OCI-LY3 (cell line): ENCODE results near the gene FAIM.

Experiments
- H2AFZ ChIP-seq: fragments of 200-600, 300-600 bp; shearing (Covaris generic); 2 replicates; pipeline ENCODE4 v1.6.0; 2014; ENCODE audit warnings: antibody characterized with exemption, low read depth, low read length
- H3K27ac ChIP-seq: fragments of 200-600, 300-600 bp; sonication (generic); 2 replicates; pipeline ENCODE4 v1.5.1; 2014; ENCODE audit warnings: mild to moderate bottlenecking, low read length, moderate library complexity, mixed read lengths
- H3K27me3 ChIP-seq: fragments of 200-600, 300-600 bp; sonication (generic); 2 replicates; pipeline ENCODE4 v1.6.1; 2014; ENCODE audit warnings: low read depth, low read length, mixed read lengths
- H3K36me3 ChIP-seq: fragments of 200-600, 300-600 bp; sonication (generic); replicated peaks from 2 replicates; pipeline ENCODE3; 2014; ENCODE audit warnings: low read depth, low read length, mixed read lengths
- H3K4me1 ChIP-seq: fragments of 300-600, 200-600 bp; sonication (generic); 2 replicates; pipeline ENCODE4 v1.6.1; 2014; ENCODE audit warnings: low read length, mixed read lengths
- H3K4me2 ChIP-seq: fragments of 200-600, 300-600 bp; sonication (generic); 2 replicates; pipeline ENCODE4 v1.6.1; 2014; ENCODE audit warnings: low read length, mixed read lengths
- H3K4me3 ChIP-seq: fragments of 300-600, 200-600 bp; sonication (generic); 2 replicates; pipeline ENCODE4 v1.5.1; 2014; ENCODE audit warnings: antibody characterized with exemption, mild to moderate bottlenecking, low read length, moderate library complexity
- H3K79me2 ChIP-seq: fragments of 300-600, 200-600 bp; shearing (Covaris generic); 2 replicates; pipeline ENCODE4 v1.6.1; 2014; ENCODE audit warnings: mild to moderate bottlenecking, low read length, mixed read lengths
- H3K9ac ChIP-seq: fragments of 300-600, 200-600 bp; shearing (Covaris generic); 2 replicates; pipeline ENCODE4 v1.6.0; 2014; ENCODE audit warnings: mild to moderate bottlenecking, low read length, moderate library complexity
- H3K9me3 ChIP-seq: fragments of 200-600, 300-600 bp; shearing (Covaris generic); 2 replicates; pipeline ENCODE4 v1.6.1; 2014; ENCODE audit warnings: low read length, mixed read lengths; ENCODE audit not compliant: insufficient read depth
- H4K20me1 ChIP-seq: fragments of 200-600, 300-600 bp; sonication (generic); 2 replicates; pipeline ENCODE4 v1.6.1; 2016; ENCODE audit warnings: low read length, mixed read lengths; ENCODE audit not compliant: insufficient read depth
- CTCF ChIP-seq: fragments of 200-600, 300-600 bp; sonication (generic); IDR thresholded peaks from 2 replicates; pipeline ENCODE4 v1.5.1; 2014; ENCODE audit warnings: antibody characterized with exemption, low read length, low read depth
- EZH2phosphoT487 ChIP-seq: fragments of 200-600 bp; shearing (Covaris generic); IDR thresholded peaks from 2 replicates; pipeline ENCODE4 v1.6.1; 2018; ENCODE audit warnings: antibody characterized with exemption, mixed run types, low read depth

The FAIM gene

DNA sequence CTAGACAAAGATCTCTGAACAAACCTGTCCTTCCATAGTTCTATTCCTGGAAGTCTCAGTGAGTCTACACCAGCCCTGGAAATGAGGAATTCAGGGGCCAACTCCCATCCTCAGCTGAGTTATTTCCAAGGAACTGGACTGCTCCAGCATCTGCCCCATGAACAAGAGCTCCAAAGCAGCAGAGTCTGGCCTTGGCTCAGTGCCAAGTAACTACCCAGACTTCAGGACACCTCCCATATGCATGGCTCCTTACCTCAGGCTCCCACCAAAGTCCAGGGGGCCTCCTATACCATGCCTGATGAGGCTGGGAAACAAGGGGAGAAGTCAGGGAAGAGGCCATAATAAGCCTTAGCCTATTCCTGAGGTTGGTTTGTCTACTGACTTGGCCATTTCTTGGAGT is 45.0 kb downstream of the FAIM start:
- H2AFZ ChIP-seq, result no peak overlapping the region
- no peaks in the 10 kb centered on the region for H4K20me1 ChIP-seq
- H3K36me3 ChIP-seq, result peaks cover 28% of the 10 kb centered on the region

GRCh38 chr3:138657508-138657907 is 48.9 kb downstream of the FAIM start:
- no peaks in the 10 kb centered on the region for H3K27me3 ChIP-seq
- no peaks in the 10 kb centered on the region for H3K9me3 ChIP-seq
- no peak overlapping the region for H2AFZ ChIP-seq
- H3K79me2 ChIP-seq, result no peaks in the 10 kb centered on the region
- H3K4me2 ChIP-seq, result no peak overlapping the region
- no peak overlapping the region for H3K4me3 ChIP-seq
- no peaks in the 10 kb centered on the region for H4K20me1 ChIP-seq
- H3K4me1 ChIP-seq, result peaks cover 17% of the 10 kb centered on the region
- no peak overlapping the region for H3K9ac ChIP-seq
- TF ChIP-seq CTCF (no peak), EZH2phosphoT487 (no peak)
- H3K36me3 ChIP-seq, result peaks cover 12% of the 10 kb centered on the region
- no peak overlapping the region for H3K27ac ChIP-seq

More for the DNA sequence above, 45.0 kb downstream of the FAIM start:
- Histone ChIP-seq H3K27me3 (no peaks in the 10 kb centered on the region), H3K79me2 (no peaks in the 10 kb centered on the region), H3K4me3 (no peak overlapping the region), H3K27ac (no peak overlapping the region), H3K4me1 (no peaks in the 10 kb centered on the region), H3K9me3 (no peaks in the 10 kb centered on the region), H3K4me2 (no peak overlapping the region), H3K9ac (no peak overlapping the region)
- no peak for TF ChIP-seq CTCF
- no peak for TF ChIP-seq EZH2phosphoT487

- no peak overlapping the region for H3K4me2 ChIP-seq
- no peak overlapping the region for H3K4me3 ChIP-seq
- H3K27ac ChIP-seq, result no peak overlapping the region
- no peaks in the 10 kb centered on the region for H3K79me2 ChIP-seq
- no peaks in the 10 kb centered on the region for H3K9me3 ChIP-seq
- no peaks in the 10 kb centered on the region for H4K20me1 ChIP-seq
- H3K36me3 ChIP-seq, result peaks cover 15% of the 10 kb centered on the region
- no peak overlapping the region for H2AFZ ChIP-seq
- H3K27me3 ChIP-seq, result no peaks in the 10 kb centered on the region
- no peak overlapping the region for H3K9ac ChIP-seq
- no peaks in the 10 kb centered on the region for H3K4me1 ChIP-seq
- TF ChIP-seq CTCF (no peak), EZH2phosphoT487 (no peak)
Observed at GRCh38 chr3:138668107-138668506, 59.5 kb downstream of the FAIM start.

- Histone ChIP-seq H3K27me3 (no peaks in the 10 kb centered on the region), H3K27ac (no peak overlapping the region), H3K4me1 (no peaks in the 10 kb centered on the region), H3K79me2 (no peaks in the 10 kb centered on the region), H4K20me1 (no peaks in the 10 kb centered on the region), H3K4me3 (no peak overlapping the region), H3K9me3 (no peaks in the 10 kb centered on the region), H3K4me2 (no peak overlapping the region), H2AFZ (no peak overlapping the region), H3K36me3 (peaks cover 20% of the 10 kb centered on the region), H3K9ac (no peak overlapping the region)
- TF ChIP-seq CTCF (no peak), EZH2phosphoT487 (no peak)
Observed at GRCh38 chr3:138670407-138670806, 61.8 kb downstream of the FAIM start.
